T-helper 2 cell (primary cell): ENCODE results near the gene FRMD4A.

Source experiments
- DNase-seq, 5 experiments: peaks; one replicate each; pipeline versions ENCODE4 v3.0.0 to v3.0.0-alpha.2; 2012 to 2022

The FRMD4A gene

DNA sequence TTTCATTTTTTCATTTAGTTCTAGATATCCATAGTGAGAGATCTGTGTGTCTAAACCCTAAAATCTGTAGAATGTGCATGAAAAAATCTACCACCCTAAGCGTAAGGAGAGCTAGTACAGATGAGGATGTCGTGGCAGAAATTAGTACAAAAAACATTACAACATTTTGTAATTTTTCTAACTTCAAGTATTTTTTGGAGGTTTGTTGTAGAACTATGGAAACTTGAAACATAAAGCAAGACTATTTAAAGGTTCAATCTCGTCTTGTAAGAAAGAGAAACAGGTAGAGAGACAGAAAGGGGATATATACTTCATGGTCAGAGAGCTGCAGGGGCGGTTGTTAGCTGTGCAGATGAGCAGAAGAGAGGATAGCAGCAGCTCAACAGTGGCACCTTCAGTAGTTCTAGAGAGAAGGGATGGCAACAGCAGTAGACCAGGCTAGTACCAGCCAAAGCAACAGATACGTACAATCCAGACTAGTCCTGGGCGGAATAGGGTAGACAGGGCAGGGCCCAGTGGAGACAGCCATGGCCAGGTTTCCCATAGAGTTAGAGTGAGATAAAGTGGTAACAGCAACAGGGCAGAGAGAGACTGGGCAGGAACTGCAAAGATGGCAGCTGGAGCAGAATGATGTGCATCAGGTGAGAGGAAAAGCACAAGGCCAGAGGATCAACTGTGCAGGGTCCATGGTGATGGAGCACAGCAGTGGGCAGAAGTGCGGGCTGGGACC, 145.2 kb downstream of the FRMD4A start:
- peak in 4 of 5 experiments; percentile 41 to 76 (median 55) for DNase-seq

DNA sequence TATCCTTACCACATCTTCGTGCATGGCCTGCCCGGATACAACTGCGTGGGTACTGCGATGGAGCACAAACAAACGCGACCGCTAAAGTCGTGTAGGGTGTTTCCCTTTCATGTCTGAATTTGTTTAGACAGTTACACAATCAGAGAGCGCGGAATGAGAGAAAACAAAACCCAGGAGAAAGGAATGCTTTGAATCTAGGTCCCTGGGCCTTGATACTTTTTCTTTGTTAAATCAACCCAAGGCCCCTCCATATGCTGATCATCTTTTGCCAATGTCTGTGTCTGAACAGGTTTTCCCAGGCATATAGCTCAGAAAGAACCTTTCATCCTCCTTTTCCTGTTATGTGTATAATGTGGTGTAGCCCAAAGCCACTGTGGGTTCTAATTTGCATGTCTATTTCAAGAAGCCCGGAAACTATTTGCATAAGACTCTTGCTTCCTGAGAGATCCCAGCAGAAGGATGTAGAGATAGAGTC, 145.8 kb downstream of the FRMD4A start:
- peak in 4 of 5 experiments; percentile 24 to 78 (median 52) for DNase-seq

- no peak for DNase-seq
These were observed 147.9 kb downstream of the FRMD4A start for GRCh38 chr10:14182781-14183180.

GRCh38 chr10:14181567-14181936, 149.2 kb downstream of the FRMD4A start:
- DNase-seq = no peak

GRCh38 chr10:14180911-14181566, 149.7 kb downstream of the FRMD4A start:
- DNase-seq = no peak

GRCh38 chr10:14179251-14179650, 151.5 kb downstream of the FRMD4A start:
- no peak for DNase-seq

- DNase-seq = no peak
These were observed 156.8 kb downstream of the FRMD4A start for GRCh38 chr10:14173706-14174594.

GRCh38 chr10:14173391-14173705, 157.4 kb downstream of the FRMD4A start:
- DNase-seq = peak in 1 of 5 experiments; percentile 20

GRCh38 chr10:14172336-14172950, 158.3 kb downstream of the FRMD4A start:
- no peak for DNase-seq

DNA sequence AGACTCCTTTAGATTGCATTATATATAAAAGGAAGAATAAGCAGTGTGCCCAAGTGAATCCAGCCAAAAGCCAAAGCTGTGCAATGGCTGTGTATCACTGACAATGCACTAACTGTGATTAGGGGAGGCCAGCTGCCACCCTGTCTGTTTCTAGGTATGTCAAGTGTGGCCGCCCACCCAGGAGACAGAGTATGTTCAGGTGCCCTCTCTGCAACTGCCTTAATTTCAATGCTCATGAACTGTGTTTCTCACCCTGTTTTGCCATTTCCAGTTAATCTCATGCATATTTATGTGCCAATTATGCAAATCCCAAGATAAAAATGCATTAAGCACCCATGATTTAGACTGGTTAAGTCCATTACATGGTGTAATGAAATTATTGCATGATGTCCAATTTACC, 159.4 kb downstream of the FRMD4A start:
- no peak for DNase-seq

- DNase-seq = no peak
These were observed 167.2 kb downstream of the FRMD4A start for GRCh38 chr10:14163377-14164086.

- no peak for DNase-seq
These were observed 167.9 kb downstream of the FRMD4A start for GRCh38 chr10:14162629-14163344.

GRCh38 chr10:14162061-14162460, 168.7 kb downstream of the FRMD4A start:
- DNase-seq = no peak

- DNase-seq = no peak
These were observed 170.4 kb downstream of the FRMD4A start for GRCh38 chr10:14160299-14160698.

DNA sequence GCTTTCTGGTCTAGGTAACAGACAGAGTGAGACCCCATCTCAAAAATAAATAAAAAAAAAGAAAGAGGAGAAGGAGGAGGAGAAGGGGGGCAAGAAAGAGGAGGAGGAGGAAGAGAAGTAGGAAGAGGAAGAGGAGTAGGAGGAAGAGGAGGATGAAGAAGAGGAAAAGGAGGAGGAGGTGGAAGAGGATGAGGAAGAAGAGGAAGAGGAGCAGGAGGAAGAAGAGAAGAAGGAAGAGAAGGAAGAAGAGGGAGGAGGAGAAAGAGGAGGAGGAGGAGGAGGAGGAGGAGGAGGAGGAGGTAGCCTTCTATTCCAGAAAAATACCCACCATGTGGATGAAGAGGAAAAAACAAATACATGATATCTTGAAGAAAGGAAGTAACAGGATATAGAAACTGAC, 172.1 kb downstream of the FRMD4A start:
- no peak for DNase-seq

DNA sequence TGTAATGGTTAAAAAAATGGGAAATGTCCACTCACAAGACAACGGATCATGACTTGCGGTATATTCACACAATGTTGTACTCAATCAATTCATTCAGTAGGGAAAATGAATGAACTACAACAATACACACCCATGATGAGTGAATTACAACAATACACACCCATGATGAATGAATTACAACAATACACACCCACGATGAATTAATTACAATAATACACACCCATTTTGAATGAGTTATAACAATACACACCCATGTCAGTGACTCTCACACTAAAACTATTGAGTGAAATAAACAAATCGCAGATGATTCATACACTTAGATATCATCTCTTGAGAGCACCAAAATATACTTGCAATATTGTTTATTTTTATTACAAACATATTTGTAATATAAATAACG, 174.6 kb downstream of the FRMD4A start:
- DNase-seq = no peak

- no peak for DNase-seq
These were observed 177.1 kb downstream of the FRMD4A start for GRCh38 chr10:14153570-14154055.

DNA sequence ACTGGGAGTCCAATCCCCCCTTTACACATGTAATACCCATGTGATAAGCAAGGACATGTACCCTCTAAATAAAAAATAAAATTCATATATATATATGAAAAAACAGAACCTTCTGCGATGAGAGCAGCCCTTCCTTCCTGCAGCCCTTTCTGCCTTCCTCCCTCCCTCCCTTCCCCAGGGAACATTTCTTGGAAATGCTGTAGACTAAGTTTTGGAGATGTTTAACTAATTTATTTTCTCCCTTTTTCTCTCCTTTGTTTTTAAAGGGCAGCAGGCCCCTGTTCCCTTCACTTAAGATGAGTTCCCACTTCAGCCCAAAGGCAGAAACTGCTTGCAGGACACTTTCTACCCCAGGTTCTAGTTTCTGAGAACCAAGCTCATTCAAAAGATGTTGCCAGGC, 179.2 kb downstream of the FRMD4A start:
- no peak for DNase-seq

DNA sequence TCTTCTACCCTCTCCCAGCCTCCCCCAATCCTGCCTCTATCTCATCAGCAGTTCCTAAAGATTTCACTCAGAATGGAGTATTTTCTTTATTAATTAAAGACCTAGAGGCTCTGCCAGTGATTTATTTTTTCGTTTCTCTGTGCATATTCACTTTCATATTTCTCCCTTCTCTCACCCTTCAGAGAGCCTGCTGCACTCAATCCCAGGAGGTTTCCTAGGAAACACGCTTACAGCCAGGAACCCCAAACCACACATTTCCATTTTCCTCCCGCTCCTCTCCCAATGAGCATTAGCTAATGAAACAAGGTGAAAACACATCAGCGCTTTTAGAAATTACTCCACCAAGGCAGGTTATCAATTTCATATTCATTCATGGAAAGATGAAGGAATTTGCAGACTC, 180.2 kb downstream of the FRMD4A start:
- DNase-seq = no peak

DNA sequence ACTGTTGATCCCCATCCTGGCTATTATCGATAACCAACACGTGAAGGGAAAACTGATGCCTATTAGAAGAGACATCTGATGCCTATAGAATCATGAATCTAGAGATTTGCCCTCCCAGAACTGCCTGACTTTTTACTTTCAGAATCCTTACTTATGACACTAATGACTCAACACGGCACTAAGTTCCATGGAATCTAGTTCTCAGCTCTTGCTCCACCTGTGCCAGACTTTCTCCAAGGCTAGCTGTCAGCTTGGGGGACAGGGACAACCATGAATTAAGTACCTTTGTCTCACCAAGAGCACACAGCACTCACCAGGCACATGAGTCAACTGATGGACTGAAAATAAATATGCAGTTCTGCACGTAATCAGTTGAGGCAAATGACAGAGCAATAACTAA, 184.2 kb downstream of the FRMD4A start:
- no peak for DNase-seq

DNA sequence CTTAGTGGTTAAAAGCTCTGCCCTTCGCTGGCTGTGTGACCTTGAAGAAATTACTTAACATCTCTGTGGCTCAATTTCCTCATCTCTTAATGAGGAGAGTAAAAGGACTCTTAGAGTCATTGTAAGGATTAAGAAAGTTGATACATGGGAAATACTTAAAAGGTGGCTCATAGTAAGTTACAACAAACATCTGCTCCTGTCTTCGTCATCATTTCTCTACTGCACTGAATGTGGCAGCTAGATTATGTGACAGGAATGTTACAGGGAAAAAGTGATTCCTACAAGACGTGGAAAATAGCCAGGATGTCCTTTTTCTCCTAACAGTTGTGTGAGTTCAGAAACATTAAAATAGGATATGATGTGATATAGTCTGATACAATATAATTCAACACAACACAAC, 184.7 kb downstream of the FRMD4A start:
- DNase-seq = no peak

DNA sequence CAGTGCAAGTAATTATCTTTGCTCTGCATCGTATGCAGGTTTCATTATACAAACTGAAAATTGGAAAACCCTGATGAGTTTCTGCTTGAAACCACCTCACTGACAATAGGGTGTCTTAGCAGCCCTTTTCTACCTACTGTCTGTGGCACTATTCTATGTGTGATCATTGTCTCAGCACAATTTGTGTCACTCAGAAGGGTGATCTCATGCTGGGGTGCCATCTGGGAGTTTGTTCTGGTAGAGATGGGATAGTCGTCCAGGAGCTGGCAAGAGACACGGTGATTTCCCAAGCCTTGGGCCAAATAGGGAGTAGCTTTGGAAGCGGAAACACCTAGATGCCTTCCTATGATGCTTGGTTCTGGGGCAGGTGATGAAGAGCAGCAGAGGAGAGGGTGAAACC, 186.3 kb downstream of the FRMD4A start:
- DNase-seq = no peak
